Fibroblast of skin of scalp (primary cell): Measurements from ENCODE around the gene HPS5.
"Not testable (repeated sequence)": the region's sequence is repeated elsewhere in the genome, so short reads cannot be mapped to it uniquely, and the experiment has no call there.

Experiments
- DNase-seq: peaks from one replicate; pipeline ENCODE4 v3.0.0-alpha.2; 2013

Gene HPS5

GRCh38 chr11:18269252-18269651 is 52.7 kb downstream of the HPS5 start:
- DNase-seq = not testable (repeated sequence)

GRCh38 chr11:18267335-18268133 is 54.4 kb downstream of the HPS5 start:
- not testable (repeated sequence) for DNase-seq

GRCh38 chr11:18265949-18266348 is 56.0 kb downstream of the HPS5 start, which contains the start of gene SAA1:
TSS of gene SAA1 (plus strand) at chr11:18266264. CDS start at chr11:18266888, 624 bp downstream.
- DNase-seq = no peak

- DNase-seq = no peak
These were observed 57.0 kb downstream of the HPS5 start for GRCh38 chr11:18264677-18265555.

GRCh38 chr11:18264035-18264434 is 57.9 kb downstream of the HPS5 start:
- DNase-seq = no peak

GRCh38 chr11:18262681-18263350 is 59.1 kb downstream of the HPS5 start:
- DNase-seq = peak; percentile 29

- DNase-seq = no peak
These were observed 60.2 kb downstream of the HPS5 start for GRCh38 chr11:18261721-18262120.

GRCh38 chr11:18259259-18259658 is 62.7 kb downstream of the HPS5 start:
- no peak for DNase-seq

- no peak for DNase-seq
These were observed 67.1 kb downstream of the HPS5 start for GRCh38 chr11:18254781-18255361.

- no peak for DNase-seq
These were observed 68.1 kb downstream of the HPS5 start for GRCh38 chr11:18253778-18254338.

GRCh38 chr11:18253233-18253632 is 68.7 kb downstream of the HPS5 start:
- no peak for DNase-seq

GRCh38 chr11:18248561-18248960 is 73.4 kb downstream of the HPS5 start, which contains the start of gene SAA2:
TSS of gene SAA2 (minus strand) at chr11:18248668. CDS start at chr11:18248011, 657 bp downstream.
- no peak for DNase-seq

GRCh38 chr11:18247191-18247581 is 74.8 kb downstream of the HPS5 start:
- not testable (repeated sequence) for DNase-seq

- not testable (repeated sequence) for DNase-seq
These were observed 75.4 kb downstream of the HPS5 start for GRCh38 chr11:18246379-18247190.

GRCh38 chr11:18245396-18245795 is 76.5 kb downstream of the HPS5 start:
- no peak for DNase-seq

- DNase-seq = peak; percentile 72
These were observed 78.1 kb downstream of the HPS5 start for GRCh38 chr11:18243783-18244362.

- no peak for DNase-seq
These were observed 82.3 kb downstream of the HPS5 start for GRCh38 chr11:18239655-18240054.

- DNase-seq = no peak
These were observed 85.1 kb downstream of the HPS5 start, which contains the start of gene SAA4 for GRCh38 chr11:18236664-18237356. TSS of gene SAA4 (minus strand) at chr11:18236802. CDS start at chr11:18235926, 876 bp downstream.

GRCh38 chr11:18235394-18236334 is 86.3 kb downstream of the HPS5 start:
- DNase-seq = no peak
